Measurements from ENCODE around the gene ACAA2. TPM values are rescaled to one million over a fixed set of nuclear protein-coding genes. Genes with fewer than 3 reads are reported as not detected.

Gene ACAA2
- polyA plus RNA-seq, 3 donors = 20.8 to 109 (median 97.6) TPM

- Histone ChIP-seq H3K27me3 (ENCODE audit: control insufficient read depth in 2 of 2, insufficient read depth in 2 of 2, low read length in 2 of 2) (no peaks in the 10 kb centered on the region), H3K9ac (ENCODE audit: insufficient read depth, low read length, poor library complexity, severe bottlenecking) (no peak overlapping the region), H3K79me2 (ENCODE audit: insufficient read depth, low read length) (no peaks in the 10 kb centered on the region), H3K4me2 (replicated peaks; ENCODE audit: extremely low read depth, low read length, poor library complexity, severe bottlenecking) (no peak overlapping the region), H3K36me3 (replicated peaks in 1 of 2; ENCODE audit: control insufficient read depth in 1 of 2, insufficient read depth in 2 of 2, low read length in 2 of 2) (peaks cover 72 to 100% of the 10 kb centered on the region in 2 donors), H3K4me1 (ENCODE audit: control insufficient read depth in 1 of 2, insufficient read depth in 2 of 2, low read length in 2 of 2) (no peaks in the 10 kb centered on the region), H2AFZ (ENCODE audit: insufficient read depth, low read depth, low read length, poor library complexity, severe bottlenecking) (no peak overlapping the region), H3K4me3 (replicated peaks in 1 of 3; ENCODE audit: low read depth in 2 of 3, low read length in 3 of 3) (no peak overlapping the region), H4K20me1 (ENCODE audit: insufficient read depth, low read length) (no peaks in the 10 kb centered on the region), H3K9me3 (replicated peaks in 1 of 2; ENCODE audit: control insufficient read depth in 1 of 2, insufficient read depth in 1 of 2, low read length in 2 of 2) (no peaks in the 10 kb centered on the region), H3K27ac (ENCODE audit: low read depth in 1 of 2, low read length in 2 of 2) (peak overlapping the region in 1 of 2 donors; percentile 65)
- Mint-ChIP-seq H3K27me3 (ENCODE audit: low read depth in 3 of 3) (no peaks in the 10 kb centered on the region), H3K4me3 (no peak overlapping the region), H3K4me1 (peaks cover 5% of the 10 kb centered on the region), H3K27ac (peak overlapping the region in 3 of 7 donors; percentile 52 to 72 (median 63)), H3K9me3 (no peaks in the 10 kb centered on the region), H3K36me3 (peaks cover 78 to 86% of the 10 kb centered on the region in 2 donors)
- intact Hi-C loops (cut with micrococcal nuclease) = no loop called here
- WGBS (ENCODE audit: insufficient coverage) = no CpG with 5 or more reads among the region's 5 CpGs
- no peak for DNase-seq
- TF ChIP-seq, protein P1, sequence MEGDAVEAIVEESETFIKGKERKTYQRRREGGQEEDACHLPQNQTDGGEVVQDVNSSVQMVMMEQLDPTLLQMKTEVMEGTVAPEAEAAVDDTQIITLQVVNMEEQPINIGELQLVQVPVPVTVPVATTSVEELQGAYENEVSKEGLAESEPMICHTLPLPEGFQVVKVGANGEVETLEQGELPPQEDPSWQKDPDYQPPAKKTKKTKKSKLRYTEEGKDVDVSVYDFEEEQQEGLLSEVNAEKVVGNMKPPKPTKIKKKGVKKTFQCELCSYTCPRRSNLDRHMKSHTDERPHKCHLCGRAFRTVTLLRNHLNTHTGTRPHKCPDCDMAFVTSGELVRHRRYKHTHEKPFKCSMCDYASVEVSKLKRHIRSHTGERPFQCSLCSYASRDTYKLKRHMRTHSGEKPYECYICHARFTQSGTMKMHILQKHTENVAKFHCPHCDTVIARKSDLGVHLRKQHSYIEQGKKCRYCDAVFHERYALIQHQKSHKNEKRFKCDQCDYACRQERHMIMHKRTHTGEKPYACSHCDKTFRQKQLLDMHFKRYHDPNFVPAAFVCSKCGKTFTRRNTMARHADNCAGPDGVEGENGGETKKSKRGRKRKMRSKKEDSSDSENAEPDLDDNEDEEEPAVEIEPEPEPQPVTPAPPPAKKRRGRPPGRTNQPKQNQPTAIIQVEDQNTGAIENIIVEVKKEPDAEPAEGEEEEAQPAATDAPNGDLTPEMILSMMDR (IDR thresholded peaks at IDR 0.05) = no peak
Measured at GRCh38 chr18:49788327-49788898, 24.9 kb downstream of the ACAA2 start.

DNA sequence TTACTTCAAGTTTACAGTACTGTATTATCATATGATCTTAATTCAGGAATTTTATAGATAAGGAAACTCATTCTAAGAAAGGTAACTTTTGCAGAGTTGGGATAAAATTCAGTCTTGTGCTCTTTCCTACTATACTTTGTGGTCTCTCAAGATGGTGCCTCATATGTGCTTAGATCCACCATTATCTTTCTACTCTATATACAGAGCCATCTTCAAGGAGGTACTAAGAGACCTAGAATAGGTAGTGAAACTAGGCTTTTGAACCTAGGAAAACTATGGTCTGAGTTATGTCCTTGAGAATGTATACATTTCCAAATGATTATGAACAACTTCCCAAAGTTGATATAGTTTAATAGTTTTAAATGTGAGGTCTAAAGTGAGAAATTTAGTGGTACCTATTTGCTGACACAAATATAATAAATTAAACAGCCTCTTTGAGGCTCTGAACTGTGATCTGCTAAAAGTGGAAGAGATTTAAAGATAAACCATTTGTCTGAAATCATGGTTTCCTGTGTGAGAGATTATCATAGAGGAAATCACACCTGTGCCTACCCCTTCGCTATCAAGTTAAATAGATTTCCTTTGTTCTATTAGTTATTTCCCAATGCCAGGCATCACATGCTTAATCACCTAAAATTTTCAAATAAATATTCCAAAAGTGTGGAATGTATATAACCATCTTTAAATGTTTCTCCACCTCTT is 27.2 kb downstream of the ACAA2 start:
- WGBS (ENCODE audit: insufficient coverage) = no CpG with 5 or more reads among the region's 1 CpG
- intact Hi-C loops (cut with micrococcal nuclease) = no loop called here
- no peak for DNase-seq
- Histone ChIP-seq H3K27me3 (ENCODE audit: control insufficient read depth in 2 of 2, insufficient read depth in 2 of 2, low read length in 2 of 2) (no peaks in the 10 kb centered on the region), H4K20me1 (ENCODE audit: insufficient read depth, low read length) (no peaks in the 10 kb centered on the region), H2AFZ (ENCODE audit: insufficient read depth, low read depth, low read length, poor library complexity, severe bottlenecking) (no peak overlapping the region), H3K4me2 (replicated peaks; ENCODE audit: extremely low read depth, low read length, poor library complexity, severe bottlenecking) (no peak overlapping the region), H3K27ac (ENCODE audit: low read depth in 1 of 2, low read length in 2 of 2) (no peak overlapping the region), H3K4me1 (ENCODE audit: control insufficient read depth in 1 of 2, insufficient read depth in 2 of 2, low read length in 2 of 2) (no peaks in the 10 kb centered on the region), H3K36me3 (replicated peaks in 1 of 2; ENCODE audit: control insufficient read depth in 1 of 2, insufficient read depth in 2 of 2, low read length in 2 of 2) (peaks cover 66 to 100% of the 10 kb centered on the region in 2 donors), H3K79me2 (ENCODE audit: insufficient read depth, low read length) (no peaks in the 10 kb centered on the region), H3K9ac (ENCODE audit: insufficient read depth, low read length, poor library complexity, severe bottlenecking) (no peak overlapping the region), H3K4me3 (replicated peaks in 1 of 3; ENCODE audit: low read depth in 2 of 3, low read length in 3 of 3) (no peak overlapping the region), H3K9me3 (replicated peaks in 1 of 2; ENCODE audit: control insufficient read depth in 1 of 2, insufficient read depth in 1 of 2, low read length in 2 of 2) (no peaks in the 10 kb centered on the region)
- Mint-ChIP-seq H3K4me3 (no peak overlapping the region), H3K27me3 (ENCODE audit: low read depth in 3 of 3) (no peaks in the 10 kb centered on the region), H3K9me3 (peaks cover 0 to 2% (median 0%) of the 10 kb centered on the region in 7 donors), H3K4me1 (peaks cover 5% of the 10 kb centered on the region), H3K27ac (no peak overlapping the region), H3K36me3 (peaks cover 80 to 83% of the 10 kb centered on the region in 2 donors)
- TF ChIP-seq, protein P1 (IDR thresholded peaks at IDR 0.05) = no peak
